Neural cell (in vitro differentiated cells): ENCODE results near the gene PRSS57. TPM values are rescaled to one million over a fixed set of nuclear protein-coding genes. Genes with fewer than 3 reads are reported as not detected.

ENCODE experiments used
- H2AFZ ChIP-seq: fragments of 200-600, 300-800 bp; sonication (generic), shearing (Covaris generic); 2 replicates; pipeline ENCODE4 v1.6.0; 2014; ENCODE audit warnings: low read depth, mild to moderate bottlenecking, antibody characterized with exemption, low read length, moderate library complexity
- H3F3A ChIP-seq: fragments of 200-600 bp; shearing (Covaris generic); 2 replicates; pipeline ENCODE4 v1.6.1; 2016; ENCODE audit warnings: mild to moderate bottlenecking, moderate library complexity, mixed read lengths, antibody characterized with exemption, low read length; ENCODE audit not compliant: insufficient read depth, poor library complexity, severe bottlenecking
- H3K27ac ChIP-seq: fragments of 200-600, 300-800 bp; sonication (generic), shearing (Covaris generic); 2 replicates; pipeline ENCODE4 v1.5.1; 2014; ENCODE audit warnings: mild to moderate bottlenecking, low read length, moderate library complexity
- H3K27me3 ChIP-seq: fragments of 300-800, 200-600 bp; sonication (generic), shearing (Covaris generic); 2 replicates; pipeline ENCODE4 v1.6.0; 2014; ENCODE audit warnings: mild to moderate bottlenecking, low read depth, low read length, moderate library complexity; ENCODE audit not compliant: insufficient read depth
- H3K36me3 ChIP-seq: fragments of 300-800, 200-600 bp; sonication (generic), shearing (Covaris generic); 2 replicates; pipeline ENCODE4 v1.5.1; 2014; ENCODE audit warnings: mild to moderate bottlenecking, antibody characterized with exemption, low read length, moderate library complexity; ENCODE audit not compliant: insufficient read depth
- H3K4me2 ChIP-seq: fragments of 300-800, 200-600 bp; sonication (generic), shearing (Covaris generic); 2 replicates; pipeline ENCODE4 v1.6.0; 2014; ENCODE audit warnings: mild to moderate bottlenecking, low read length
- H3K4me3 ChIP-seq: fragments of 300-800, 200-600 bp; sonication (generic), shearing (Covaris generic); 2 replicates; pipeline ENCODE4 v1.5.1; 2014; ENCODE audit warnings: mild to moderate bottlenecking, low read length, moderate library complexity
- H3K79me2 ChIP-seq: fragments of 200-600 bp; shearing (Covaris generic); replicated peaks from 2 replicates; pipeline ENCODE4 v1.6.0; 2014; ENCODE audit warnings: mild to moderate bottlenecking, low read length, moderate library complexity; ENCODE audit not compliant: insufficient read depth
- H3K9ac ChIP-seq: fragments of 300-800, 200-600 bp; sonication (generic), shearing (Covaris generic); 2 replicates; pipeline ENCODE4 v1.6.1; 2016; ENCODE audit warnings: mild to moderate bottlenecking, low read length, mixed read lengths
- H3K9me2 ChIP-seq: fragments of 200-600 bp; shearing (Covaris generic); 2 replicates; pipeline ENCODE4 v1.6.1; 2016; ENCODE audit warnings: mild to moderate bottlenecking, low read length, mixed read lengths; ENCODE audit not compliant: insufficient read depth
- H3K9me3 ChIP-seq: fragments of 200-600, 300-800 bp; sonication (generic), shearing (Covaris generic); 2 replicates; pipeline ENCODE4 v1.6.1; 2016; ENCODE audit warnings: mild to moderate bottlenecking, mixed run types, low read length, moderate library complexity, mixed read lengths
- H4K20me1 ChIP-seq: fragments of 200-600 bp; shearing (Covaris generic); 2 replicates; pipeline ENCODE4 v1.6.1; 2016; ENCODE audit warnings: mild to moderate bottlenecking, mixed run types; ENCODE audit not compliant: insufficient read depth
- EP300 ChIP-seq: fragments of 450-650 bp; conservative IDR thresholded peaks from 2 replicates; pipeline ENCODE4 v1.6.1; 2014; ENCODE audit warnings: antibody characterized with exemption, mild to moderate bottlenecking, moderate library complexity; ENCODE audit not compliant: poor library complexity, severe bottlenecking
- EZH2 ChIP-seq: fragments of 200-600, 300-800 bp; shearing (Covaris generic), sonication (generic); IDR thresholded peaks from 2 replicates; pipeline ENCODE4 v1.6.1; 2014; ENCODE audit warnings: antibody characterized with exemption, low read length, borderline replicate concordance, mild to moderate bottlenecking; ENCODE audit not compliant: insufficient read depth, poor library complexity, severe bottlenecking
- MXI1 ChIP-seq: fragments of 450-650 bp; conservative IDR thresholded peaks from 2 replicates; pipeline ENCODE4 v1.6.1; 2014; ENCODE audit warnings: antibody characterized with exemption, mild to moderate bottlenecking; ENCODE audit not compliant: poor library complexity, severe bottlenecking
- POLR2AphosphoS5 ChIP-seq: IDR thresholded peaks from 2 replicates; pipeline ENCODE4 v1.6.1; 2012
- RAD21 ChIP-seq: fragments of 450-650 bp; conservative IDR thresholded peaks from 2 replicates; pipeline ENCODE4 v1.6.1; 2014; ENCODE audit warnings: antibody characterized with exemption, mild to moderate bottlenecking, moderate library complexity
- SMC3 ChIP-seq: fragments of 450-650 bp; conservative IDR thresholded peaks from 2 replicates; pipeline ENCODE4 v1.6.1; 2014; ENCODE audit warnings: antibody characterized with exemption, mild to moderate bottlenecking, moderate library complexity; ENCODE audit not compliant: poor library complexity
- TAF1 ChIP-seq: IDR thresholded peaks from 2 replicates; pipeline ENCODE4 v1.6.1; 2012; ENCODE audit warnings: low read depth
- polyA plus RNA-seq: library from polyadenylated mRNA; depleted of rRNA; stranded (reverse); fragments of >200 nt; gene quantifications from 2 replicates; pipeline ENCODE4 v1.2.3, GENCODE V29; 2014
- TF ChIP-seq, protein P1 (sequence below): fragments of 450-650 bp; IDR thresholded peaks from 2 replicates; pipeline ENCODE4 v1.5.1; 2014; ENCODE audit warnings: antibody characterized with exemption, mild to moderate bottlenecking, moderate library complexity; ENCODE audit not compliant: poor library complexity, severe bottlenecking
- TF ChIP-seq, protein P2 (sequence below): IDR thresholded peaks from 2 replicates; pipeline ENCODE4 v1.6.1; 2012; ENCODE audit warnings: borderline replicate concordance

Gene PRSS57
- polyA plus RNA-seq, 1 donor from 2014 or later, result not detected

DNA sequence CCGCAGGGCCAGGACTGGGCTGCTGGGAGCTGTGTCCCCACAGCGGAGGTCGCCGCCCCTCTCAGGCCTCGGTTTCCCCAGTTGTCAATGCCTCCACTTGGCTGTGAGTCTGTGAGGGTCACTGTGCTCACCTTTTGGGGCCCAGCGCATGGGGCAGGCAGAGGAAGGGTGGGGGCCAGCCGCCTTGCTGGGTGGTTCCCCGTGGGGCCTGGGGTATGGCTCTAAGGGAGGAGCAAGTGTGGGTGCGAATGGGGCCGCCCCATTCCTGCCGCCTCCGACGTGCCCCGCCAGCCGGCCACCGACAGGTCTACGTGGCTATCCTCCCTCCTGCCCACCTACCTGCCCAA is 56.4 kb downstream of the PRSS57 start:
- no peaks in the 10 kb centered on the region for H3K36me3 ChIP-seq
- H3K9ac ChIP-seq, result no peak overlapping the region
- no peak overlapping the region for H3K4me2 ChIP-seq
- no peaks in the 10 kb centered on the region for H3K9me2 ChIP-seq
- no peaks in the 10 kb centered on the region for H3K27me3 ChIP-seq
- TF ChIP-seq MXI1 (no peak), SMC3 (no peak), POLR2AphosphoS5 (no peak), RAD21 (no peak), TAF1 (no peak), EZH2 (no peak), EP300 (no peak)
- TF ChIP-seq, protein P1, sequence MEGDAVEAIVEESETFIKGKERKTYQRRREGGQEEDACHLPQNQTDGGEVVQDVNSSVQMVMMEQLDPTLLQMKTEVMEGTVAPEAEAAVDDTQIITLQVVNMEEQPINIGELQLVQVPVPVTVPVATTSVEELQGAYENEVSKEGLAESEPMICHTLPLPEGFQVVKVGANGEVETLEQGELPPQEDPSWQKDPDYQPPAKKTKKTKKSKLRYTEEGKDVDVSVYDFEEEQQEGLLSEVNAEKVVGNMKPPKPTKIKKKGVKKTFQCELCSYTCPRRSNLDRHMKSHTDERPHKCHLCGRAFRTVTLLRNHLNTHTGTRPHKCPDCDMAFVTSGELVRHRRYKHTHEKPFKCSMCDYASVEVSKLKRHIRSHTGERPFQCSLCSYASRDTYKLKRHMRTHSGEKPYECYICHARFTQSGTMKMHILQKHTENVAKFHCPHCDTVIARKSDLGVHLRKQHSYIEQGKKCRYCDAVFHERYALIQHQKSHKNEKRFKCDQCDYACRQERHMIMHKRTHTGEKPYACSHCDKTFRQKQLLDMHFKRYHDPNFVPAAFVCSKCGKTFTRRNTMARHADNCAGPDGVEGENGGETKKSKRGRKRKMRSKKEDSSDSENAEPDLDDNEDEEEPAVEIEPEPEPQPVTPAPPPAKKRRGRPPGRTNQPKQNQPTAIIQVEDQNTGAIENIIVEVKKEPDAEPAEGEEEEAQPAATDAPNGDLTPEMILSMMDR, result no peak
- TF ChIP-seq, protein P2, sequence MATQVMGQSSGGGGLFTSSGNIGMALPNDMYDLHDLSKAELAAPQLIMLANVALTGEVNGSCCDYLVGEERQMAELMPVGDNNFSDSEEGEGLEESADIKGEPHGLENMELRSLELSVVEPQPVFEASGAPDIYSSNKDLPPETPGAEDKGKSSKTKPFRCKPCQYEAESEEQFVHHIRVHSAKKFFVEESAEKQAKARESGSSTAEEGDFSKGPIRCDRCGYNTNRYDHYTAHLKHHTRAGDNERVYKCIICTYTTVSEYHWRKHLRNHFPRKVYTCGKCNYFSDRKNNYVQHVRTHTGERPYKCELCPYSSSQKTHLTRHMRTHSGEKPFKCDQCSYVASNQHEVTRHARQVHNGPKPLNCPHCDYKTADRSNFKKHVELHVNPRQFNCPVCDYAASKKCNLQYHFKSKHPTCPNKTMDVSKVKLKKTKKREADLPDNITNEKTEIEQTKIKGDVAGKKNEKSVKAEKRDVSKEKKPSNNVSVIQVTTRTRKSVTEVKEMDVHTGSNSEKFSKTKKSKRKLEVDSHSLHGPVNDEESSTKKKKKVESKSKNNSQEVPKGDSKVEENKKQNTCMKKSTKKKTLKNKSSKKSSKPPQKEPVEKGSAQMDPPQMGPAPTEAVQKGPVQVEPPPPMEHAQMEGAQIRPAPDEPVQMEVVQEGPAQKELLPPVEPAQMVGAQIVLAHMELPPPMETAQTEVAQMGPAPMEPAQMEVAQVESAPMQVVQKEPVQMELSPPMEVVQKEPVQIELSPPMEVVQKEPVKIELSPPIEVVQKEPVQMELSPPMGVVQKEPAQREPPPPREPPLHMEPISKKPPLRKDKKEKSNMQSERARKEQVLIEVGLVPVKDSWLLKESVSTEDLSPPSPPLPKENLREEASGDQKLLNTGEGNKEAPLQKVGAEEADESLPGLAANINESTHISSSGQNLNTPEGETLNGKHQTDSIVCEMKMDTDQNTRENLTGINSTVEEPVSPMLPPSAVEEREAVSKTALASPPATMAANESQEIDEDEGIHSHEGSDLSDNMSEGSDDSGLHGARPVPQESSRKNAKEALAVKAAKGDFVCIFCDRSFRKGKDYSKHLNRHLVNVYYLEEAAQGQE, result no peak
- no peaks in the 10 kb centered on the region for H4K20me1 ChIP-seq
- no peak overlapping the region for H3K27ac ChIP-seq
- no peaks in the 10 kb centered on the region for H3K9me3 ChIP-seq
- H3K4me3 ChIP-seq, result peak overlapping the region; percentile 63
- H3F3A ChIP-seq, result no peaks in the 10 kb centered on the region
- H3K79me2 ChIP-seq, result peaks cover 4% of the 10 kb centered on the region
- H2AFZ ChIP-seq, result no peak overlapping the region

Other genes with a start within 250 kb of the PRSS57 start
- 75.8 and 81.2 TPM in 2 replicates for gene SHC2, start 234.4 kb downstream of the PRSS57 start, polyA plus RNA-seq
- 0.22 and 1.0 TPM in 2 replicates for gene MADCAM1, start 199.0 kb downstream of the PRSS57 start, polyA plus RNA-seq
- gene TPGS1, start 188.0 kb downstream of the PRSS57 start, polyA plus RNA-seq, result 79.6 and 83.2 TPM in 2 replicates
- gene CDC34, start 163.7 kb downstream of the PRSS57 start, polyA plus RNA-seq, result 155 and 172 TPM in 2 replicates
- gene GZMM, start 151.4 kb downstream of the PRSS57 start, polyA plus RNA-seq, result 0.38 and 0.72 TPM in 2 replicates
- 209 and 214 TPM in 2 replicates for gene BSG, start 122.9 kb downstream of the PRSS57 start, polyA plus RNA-seq
- gene HCN2, start 105.6 kb downstream of the PRSS57 start, polyA plus RNA-seq, result 4.7 and 6.4 TPM in 2 replicates
- gene POLRMT, start 61.9 kb downstream of the PRSS57 start, polyA plus RNA-seq, result 28.3 TPM in 2 replicates
- 0.48 TPM in 1 of 2 replicates, not detected in the other for gene FGF22, start 55.6 kb downstream of the PRSS57 start, polyA plus RNA-seq
- 33.7 and 44.8 TPM in 2 replicates for gene RNF126, start 32.2 kb downstream of the PRSS57 start, polyA plus RNA-seq
- 3.1 and 6.6 TPM in 2 replicates for gene FSTL3, start 19.1 kb downstream of the PRSS57 start, polyA plus RNA-seq
- 74.8 and 87.3 TPM in 2 replicates for gene PALM, start 13.5 kb upstream of the PRSS57 start, polyA plus RNA-seq
- 0.24 and 0.98 TPM in 2 replicates for gene MISP, start 55.7 kb upstream of the PRSS57 start, polyA plus RNA-seq
- 27.3 and 39.0 TPM in 2 replicates for gene PTBP1, start 102.0 kb upstream of the PRSS57 start, polyA plus RNA-seq
- gene PLPPR3, start 126.5 kb upstream of the PRSS57 start, polyA plus RNA-seq, result 239 and 275 TPM in 2 replicates
- gene AZU1, start 132.4 kb upstream of the PRSS57 start, polyA plus RNA-seq, result 1.0 and 1.1 TPM in 2 replicates
- gene PRTN3, start 145.5 kb upstream of the PRSS57 start, polyA plus RNA-seq, result 0.54 TPM in 1 of 2 replicates, not detected in the other
- not detected in 2 replicates for gene ELANE, start 156.9 kb upstream of the PRSS57 start, polyA plus RNA-seq
- gene CFD, start 164.2 kb upstream of the PRSS57 start, polyA plus RNA-seq, result 3.8 and 5.3 TPM in 2 replicates
- 13.3 and 17.0 TPM in 2 replicates for gene MED16, start 197.7 kb upstream of the PRSS57 start, polyA plus RNA-seq
- not detected in 2 replicates for gene RNU6-9, start 198.0 kb upstream of the PRSS57 start, polyA plus RNA-seq
- 51.2 and 71.8 TPM in 2 replicates for gene R3HDM4, start 217.8 kb upstream of the PRSS57 start, polyA plus RNA-seq
- 0.76 and 5.4 TPM in 2 replicates for gene KISS1R, start 221.9 kb upstream of the PRSS57 start, polyA plus RNA-seq
- 5.7 and 11.4 TPM in 2 replicates for gene ARID3A, start 230.6 kb upstream of the PRSS57 start, polyA plus RNA-seq